HG03159 (cell line): ENCODE results near the gene OR8B3.
"Not testable (repeated sequence)": the region's sequence is repeated elsewhere in the genome, so short reads cannot be mapped to it uniquely, and the experiment has no call there.

Experiments used
- ATAC-seq: cut with Tn5 transposase; IDR thresholded peaks from one replicate; pipeline ENCODE4 v1.9.1; 2021; ENCODE audit warnings: mild to moderate bottlenecking, moderate library complexity; ENCODE audit not compliant: unreplicated experiment

Gene OR8B3, protein sequence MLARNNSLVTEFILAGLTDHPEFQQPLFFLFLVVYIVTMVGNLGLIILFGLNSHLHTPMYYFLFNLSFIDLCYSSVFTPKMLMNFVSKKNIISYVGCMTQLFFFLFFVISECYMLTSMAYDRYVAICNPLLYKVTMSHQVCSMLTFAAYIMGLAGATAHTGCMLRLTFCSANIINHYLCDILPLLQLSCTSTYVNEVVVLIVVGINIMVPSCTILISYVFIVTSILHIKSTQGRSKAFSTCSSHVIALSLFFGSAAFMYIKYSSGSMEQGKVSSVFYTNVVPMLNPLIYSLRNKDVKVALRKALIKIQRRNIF

GRCh38 chr11:124398924-124399323 is at the start of gene OR8B3:
Gene OR8B3 (minus strand): TSS chr11:124399024. CDS start chr11:124397351, 1,673 bp downstream.
- ATAC-seq, result no peak

DNA sequence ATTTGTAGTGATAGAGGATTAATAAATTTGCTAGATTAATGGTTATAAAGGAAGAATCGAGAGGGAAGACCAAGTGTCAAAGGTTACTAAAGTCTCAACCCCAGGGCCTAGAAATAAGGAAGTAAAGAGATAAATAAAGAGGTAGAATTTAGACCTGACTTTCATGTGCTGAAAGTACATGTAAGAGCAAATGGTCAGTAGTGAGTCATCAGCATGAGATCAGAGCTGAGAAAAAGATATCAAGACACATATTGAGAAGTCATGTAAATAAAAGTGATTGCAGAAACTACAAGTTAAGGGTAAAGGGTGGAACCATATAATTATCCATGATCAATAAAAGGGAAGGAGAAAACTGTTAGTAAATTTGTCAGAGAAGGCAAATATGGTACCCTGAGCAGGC is 48.1 kb upstream of the OR8B3 start:
- no peak for ATAC-seq

DNA sequence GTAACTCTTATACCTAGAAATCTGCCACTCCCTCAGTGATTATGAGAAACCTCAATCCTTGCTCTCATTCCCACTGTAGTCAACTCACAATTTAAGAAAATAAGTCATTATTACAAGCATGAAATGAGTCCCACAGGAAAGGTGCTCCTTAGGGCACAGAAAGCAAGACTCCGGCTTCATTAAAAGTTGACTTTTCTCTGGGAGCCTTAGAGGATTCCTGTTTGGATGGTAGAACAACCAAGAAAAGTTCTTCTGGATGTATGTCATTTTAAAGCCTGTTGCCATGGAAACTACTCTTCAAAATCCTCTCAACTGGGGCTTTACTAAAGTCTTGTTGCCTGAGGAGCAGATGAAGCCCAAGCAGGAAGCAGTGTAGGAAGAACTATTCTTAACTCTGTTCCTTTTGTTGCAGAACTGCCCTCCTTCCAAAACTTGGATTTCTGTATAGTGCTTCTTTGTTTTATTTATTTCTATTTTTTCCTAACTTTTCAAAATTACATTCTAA is 46.9 kb upstream of the OR8B3 start, which contains the start of gene OR8B8:
Gene OR8B8 (minus strand): TSS at position 51 of the 505 bp plus-strand sequence. CDS start 4,611 bp downstream, outside the sequence.
- no peak for ATAC-seq

DNA sequence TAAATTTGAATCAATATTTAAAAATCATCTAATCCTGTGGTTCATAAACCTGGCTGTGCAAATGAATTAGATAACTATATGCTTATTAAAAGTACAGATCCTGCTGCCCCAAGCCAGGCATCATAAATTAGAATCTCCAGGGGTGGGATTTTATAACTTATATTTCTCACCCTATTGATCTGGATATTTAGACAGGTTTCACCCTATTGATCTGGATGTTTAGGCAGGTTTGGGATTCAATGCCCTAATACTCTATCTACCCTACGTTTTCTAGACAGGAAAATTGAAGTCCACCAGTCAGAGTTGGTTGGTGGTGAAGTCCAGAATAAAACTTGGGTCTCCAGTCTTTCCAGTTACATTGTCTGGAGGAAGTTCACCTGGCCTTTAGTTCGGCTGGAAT is 44.0 kb upstream of the OR8B3 start:
- ATAC-seq, result no peak

DNA sequence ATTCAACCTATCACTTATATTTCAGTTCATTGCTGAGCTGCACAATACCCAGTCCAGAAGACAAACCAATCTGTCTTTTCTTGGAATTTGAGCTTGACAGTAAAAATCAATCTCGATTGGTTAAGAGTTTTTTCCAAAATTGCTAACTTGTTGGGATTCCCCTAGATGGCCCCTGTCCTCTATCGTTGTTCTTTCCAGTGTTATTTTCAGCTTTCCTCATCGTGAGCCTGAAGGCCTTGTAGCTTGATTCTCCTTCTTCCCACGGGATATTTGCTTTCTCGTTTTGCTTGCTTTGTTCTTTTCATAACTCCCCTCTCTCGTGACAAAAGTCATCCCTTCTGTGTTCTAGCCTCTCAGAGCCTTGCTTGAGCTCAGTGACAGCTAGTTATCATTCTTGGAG is 43.6 kb upstream of the OR8B3 start:
- ATAC-seq, result no peak

GRCh38 chr11:124441519-124441918 is 42.7 kb upstream of the OR8B3 start:
- no peak for ATAC-seq

DNA sequence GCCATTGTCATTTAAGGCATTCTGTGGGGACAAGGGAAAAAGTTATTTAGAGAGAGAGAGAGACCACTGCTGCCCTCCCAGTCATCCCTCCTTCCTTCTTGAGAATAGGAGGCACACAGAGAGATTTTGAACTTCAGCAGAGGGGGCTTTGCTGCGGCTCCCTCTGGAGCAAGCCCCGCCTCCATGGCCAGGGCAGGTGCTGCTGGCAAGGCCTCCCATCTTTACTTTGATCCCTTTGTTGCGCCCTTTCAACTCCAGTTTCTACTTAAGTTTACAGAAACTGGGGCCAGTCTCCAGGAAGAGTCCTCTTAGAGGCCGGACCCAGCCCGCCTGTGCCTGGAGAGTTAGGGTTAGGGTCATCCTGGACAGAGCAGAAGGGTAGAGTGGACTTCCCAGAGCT is 42.3 kb upstream of the OR8B3 start:
- no peak for ATAC-seq

DNA sequence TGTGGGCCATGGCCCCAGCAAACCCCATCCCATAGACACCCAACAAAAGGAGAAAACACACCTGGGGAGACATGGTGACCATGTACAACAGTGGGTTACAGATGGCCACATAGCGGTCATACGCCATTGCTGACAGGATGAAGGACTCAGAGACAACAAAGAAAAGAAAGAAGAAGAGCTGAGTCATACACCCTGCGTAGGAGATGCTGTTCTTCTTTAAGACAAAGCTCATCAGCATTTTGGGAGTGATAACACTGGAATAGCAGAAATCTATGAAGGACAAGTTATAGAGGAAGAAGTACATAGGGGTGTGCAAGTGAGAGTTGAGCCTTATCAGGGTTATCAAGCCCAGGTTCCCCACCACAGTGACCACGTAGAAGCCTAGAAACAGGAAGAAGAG is 41.8 kb upstream of the OR8B3 start:
- no peak for ATAC-seq

- ATAC-seq, result no peak
Observed at GRCh38 chr11:124434699-124435098, 35.9 kb upstream of the OR8B3 start.

- ATAC-seq, result no peak
Observed at GRCh38 chr11:124429599-124429998, 30.8 kb upstream of the OR8B3 start.

- ATAC-seq, result no peak
Observed at GRCh38 chr11:124424384-124424921, 25.6 kb upstream of the OR8B3 start, which contains the start of gene OR8B4. Gene OR8B4 (minus strand): TSS chr11:124424871. CDS start chr11:124424871, 0 bp downstream.

DNA sequence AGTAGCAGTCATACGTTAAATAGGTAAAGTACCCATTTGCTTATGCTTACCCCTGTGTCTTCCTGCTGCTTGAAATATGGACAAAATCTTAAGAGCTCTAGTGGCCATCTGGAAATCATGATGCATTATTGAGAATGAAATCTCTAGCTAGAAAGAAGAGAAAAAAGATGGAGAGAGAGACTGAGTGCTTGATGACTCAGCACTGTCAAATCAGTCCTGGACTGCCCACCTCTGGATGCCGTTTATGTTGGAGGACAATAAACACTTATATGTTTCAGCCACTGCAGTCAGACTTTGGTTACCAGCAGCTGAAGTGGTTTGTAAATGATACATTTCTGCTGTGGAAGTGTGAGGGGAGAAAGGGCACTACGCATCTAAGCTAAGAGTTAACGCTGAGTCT is 22.2 kb upstream of the OR8B3 start:
- no peak for ATAC-seq

DNA sequence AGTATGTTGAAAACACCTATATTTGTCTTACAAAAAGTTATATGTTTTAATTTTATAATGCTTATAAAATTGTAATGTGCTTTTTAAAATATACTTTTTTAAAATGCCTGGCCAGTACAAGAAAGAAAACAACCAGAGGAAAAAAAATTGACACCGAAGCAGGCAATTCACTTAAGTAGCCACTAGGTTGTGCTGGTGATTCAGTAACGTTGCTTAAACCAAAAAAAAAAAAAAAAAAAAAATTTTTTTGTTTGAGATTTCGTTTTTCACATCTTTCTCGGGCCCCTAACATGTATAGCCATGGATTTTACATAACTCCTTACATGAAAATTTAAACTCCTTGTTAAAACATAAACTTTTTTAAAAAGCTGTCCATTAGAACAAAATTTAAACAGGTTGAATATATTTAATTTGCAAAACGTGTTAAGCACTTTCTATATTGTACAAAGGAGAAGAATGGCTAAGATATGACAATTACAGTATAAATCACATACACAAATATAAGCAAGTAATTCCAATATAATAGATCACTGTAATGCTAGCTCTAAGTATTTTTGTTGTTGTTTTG is 16.6 kb upstream of the OR8B3 start:
- peak; percentile 65 for ATAC-seq

DNA sequence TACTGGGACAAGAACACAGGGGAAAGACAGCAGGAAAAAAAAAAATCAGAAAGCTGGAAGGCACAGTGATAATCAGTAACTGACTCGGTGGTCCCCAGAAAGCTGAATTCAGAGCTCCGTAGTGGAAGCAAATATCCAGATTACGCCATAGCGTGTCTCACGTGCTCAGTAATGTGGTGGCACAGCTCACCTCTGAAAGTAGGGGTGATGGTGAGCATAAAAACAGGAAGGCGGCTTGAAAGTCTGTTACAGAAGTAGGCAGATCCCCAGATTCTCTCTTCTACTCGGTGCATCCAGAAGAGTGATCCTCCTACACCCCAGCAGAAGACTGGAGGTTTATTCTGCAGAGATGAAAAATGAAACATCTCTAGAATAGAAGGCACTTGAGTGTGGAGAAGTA is 11.1 kb upstream of the OR8B3 start:
- no peak for ATAC-seq

DNA sequence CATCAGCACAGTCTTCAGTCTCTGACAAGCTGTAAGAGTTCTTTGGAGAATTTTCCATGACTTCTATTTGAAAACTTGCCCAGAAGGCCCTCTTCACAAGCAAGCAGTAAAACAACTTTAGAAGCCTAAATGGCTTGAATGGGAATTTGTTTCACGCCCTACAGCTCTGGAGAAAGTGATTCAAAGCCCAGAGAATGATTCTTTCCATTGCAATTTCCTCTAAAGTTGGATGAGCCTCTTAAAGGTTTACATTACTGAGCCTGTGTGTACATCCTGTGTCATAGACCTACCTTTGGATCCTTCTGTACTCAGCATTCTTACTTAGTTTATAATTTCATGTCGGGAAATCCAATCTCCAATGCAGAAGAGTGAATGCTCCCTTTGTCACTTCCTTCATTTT is 6.8 kb upstream of the OR8B3 start:
- ATAC-seq, result no peak

DNA sequence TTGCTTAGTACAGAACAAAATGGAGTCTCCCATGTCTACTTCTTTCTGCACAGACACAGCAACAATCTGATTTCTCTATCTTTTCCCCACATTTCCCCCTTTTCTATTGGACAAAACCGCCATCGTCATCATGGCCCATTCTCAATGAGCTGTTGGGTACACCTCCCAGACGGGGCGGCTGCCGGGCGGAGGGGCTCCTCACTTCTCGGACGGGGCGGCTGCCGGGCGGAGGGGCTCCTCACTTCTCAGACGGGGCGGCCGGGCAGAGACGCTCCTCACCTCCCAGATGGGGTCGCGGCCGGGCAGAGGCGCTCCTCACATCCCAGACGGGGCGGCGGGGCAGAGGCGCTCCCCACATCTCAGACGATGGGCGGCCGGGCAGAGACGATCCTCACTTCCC is 4.4 kb upstream of the OR8B3 start:
- ATAC-seq, result not testable (repeated sequence)

DNA sequence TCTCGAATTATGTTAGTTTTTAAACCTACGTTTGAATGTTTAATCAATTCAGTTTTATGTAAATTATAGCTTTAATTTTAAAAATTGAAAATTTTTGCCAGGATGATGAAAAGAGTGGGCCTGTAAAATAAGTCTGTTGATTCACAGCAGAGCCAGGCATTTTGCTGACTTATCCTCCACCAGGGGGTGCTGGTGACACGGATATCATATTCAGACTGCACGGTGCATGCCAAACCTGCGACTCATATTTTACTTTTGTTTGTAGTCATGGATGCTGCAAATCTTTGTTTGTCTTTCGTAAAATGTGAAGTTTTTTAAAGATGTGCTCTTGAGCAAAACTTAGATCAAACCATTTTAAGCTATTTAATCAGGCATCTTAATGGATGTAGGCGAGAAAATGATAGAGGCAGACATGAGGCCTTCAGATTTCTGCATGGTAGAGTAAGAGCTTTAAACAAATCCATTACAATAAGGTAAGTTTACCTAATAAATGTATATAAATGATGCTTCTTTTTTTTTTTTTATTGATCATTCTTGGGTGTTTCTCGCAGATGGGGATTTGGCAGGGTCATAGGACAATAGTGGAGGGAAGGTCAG is 3.6 kb upstream of the OR8B3 start:
- ATAC-seq, result peak; percentile 98

DNA sequence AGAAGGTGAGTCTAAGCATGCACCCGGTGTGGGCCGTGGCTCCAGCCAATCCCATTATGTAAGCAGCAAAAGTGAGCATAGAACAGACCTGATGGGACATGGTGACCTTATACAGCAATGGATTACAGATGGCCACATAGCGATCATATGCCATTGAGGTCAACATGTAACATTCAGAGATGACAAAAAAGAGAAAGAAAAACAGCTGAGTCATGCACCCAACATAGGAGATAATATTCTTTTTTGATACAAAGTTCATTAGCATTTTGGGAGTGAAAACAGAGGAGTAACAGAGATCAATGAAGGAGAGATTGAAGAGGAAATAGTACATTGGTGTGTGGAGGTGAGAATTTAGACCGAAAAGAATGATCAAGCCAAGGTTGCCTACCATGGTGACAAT is 2.0 kb downstream of the OR8B3 start:
- not testable (repeated sequence) for ATAC-seq

DNA sequence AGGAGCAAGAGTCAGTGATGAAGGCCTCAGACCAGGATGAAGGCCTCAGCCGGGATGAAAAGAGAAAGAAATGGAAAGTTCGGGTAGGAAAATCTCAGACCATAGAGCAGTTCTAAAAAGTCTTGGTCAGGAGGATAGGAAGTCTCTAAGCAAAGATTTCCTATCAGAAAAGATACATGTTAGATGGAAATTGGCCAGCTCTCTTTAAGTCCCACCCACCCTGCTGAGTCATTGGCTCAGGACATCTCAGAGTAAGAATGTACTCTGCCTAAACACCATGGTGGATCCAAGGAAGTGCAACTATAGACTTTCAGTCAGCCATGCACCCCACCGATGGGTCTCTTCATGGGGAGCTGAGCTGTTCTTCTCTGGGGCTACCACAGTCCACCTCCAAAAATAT is 4.4 kb downstream of the OR8B3 start:
- ATAC-seq, result no peak

- no peak for ATAC-seq
Observed at GRCh38 chr11:124384399-124384798, 14.4 kb downstream of the OR8B3 start, which contains the start of gene OR8B2. Gene OR8B2 (minus strand): TSS chr11:124384499. CDS start chr11:124383343, 1,156 bp downstream.

DNA sequence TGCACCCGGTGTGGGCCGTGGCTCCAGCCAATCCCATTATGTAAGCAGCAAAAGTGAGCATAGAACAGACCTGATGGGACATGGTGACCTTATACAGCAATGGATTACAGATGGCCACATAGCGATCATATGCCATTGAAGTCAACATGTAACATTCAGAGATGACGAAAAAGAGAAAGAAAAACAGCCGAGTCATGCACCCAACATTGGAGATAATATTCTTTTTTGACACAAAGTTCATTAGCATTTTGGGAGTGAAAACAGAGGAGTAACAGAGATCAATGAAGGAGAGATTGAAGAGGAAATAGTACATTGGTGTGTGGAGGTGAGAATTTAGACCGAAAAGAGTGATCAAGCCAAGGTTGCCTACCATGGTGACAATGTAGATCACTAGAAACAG is 16.0 kb downstream of the OR8B3 start:
- not testable (repeated sequence) for ATAC-seq

GRCh38 chr11:124380585-124380984 is 18.2 kb downstream of the OR8B3 start:
- ATAC-seq, result no peak
